ENCODE results near the gene SCGB1D1.

DNA sequence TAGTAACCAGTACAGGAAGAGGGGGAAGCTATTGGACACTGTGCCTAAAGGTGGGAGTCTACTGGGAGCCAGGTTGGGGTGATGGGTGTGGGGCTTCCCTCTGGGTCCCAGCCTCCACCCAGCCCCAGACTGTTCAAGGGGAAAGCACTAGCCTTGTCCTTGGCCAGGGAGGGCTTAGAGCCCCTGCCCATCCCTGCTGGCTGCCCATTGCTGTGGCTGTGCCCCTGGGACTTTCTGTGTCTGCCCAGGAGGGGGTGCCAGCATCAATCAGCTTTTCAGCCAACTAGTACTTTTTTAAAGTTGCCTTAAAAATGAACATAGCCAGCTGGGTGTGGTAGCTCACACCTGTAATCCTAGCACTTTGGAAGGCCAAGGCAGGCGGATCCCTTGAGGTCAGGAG is 46.3 kb upstream of the SCGB1D1 start:
- TF ChIP-seq, protein P1, sequence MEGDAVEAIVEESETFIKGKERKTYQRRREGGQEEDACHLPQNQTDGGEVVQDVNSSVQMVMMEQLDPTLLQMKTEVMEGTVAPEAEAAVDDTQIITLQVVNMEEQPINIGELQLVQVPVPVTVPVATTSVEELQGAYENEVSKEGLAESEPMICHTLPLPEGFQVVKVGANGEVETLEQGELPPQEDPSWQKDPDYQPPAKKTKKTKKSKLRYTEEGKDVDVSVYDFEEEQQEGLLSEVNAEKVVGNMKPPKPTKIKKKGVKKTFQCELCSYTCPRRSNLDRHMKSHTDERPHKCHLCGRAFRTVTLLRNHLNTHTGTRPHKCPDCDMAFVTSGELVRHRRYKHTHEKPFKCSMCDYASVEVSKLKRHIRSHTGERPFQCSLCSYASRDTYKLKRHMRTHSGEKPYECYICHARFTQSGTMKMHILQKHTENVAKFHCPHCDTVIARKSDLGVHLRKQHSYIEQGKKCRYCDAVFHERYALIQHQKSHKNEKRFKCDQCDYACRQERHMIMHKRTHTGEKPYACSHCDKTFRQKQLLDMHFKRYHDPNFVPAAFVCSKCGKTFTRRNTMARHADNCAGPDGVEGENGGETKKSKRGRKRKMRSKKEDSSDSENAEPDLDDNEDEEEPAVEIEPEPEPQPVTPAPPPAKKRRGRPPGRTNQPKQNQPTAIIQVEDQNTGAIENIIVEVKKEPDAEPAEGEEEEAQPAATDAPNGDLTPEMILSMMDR (IDR thresholded peaks at IDR 0.05; ENCODE audit: low read length), result 0 out of 2 replicates have a peak, but pooled peaks have one; percentile 13
- no peak for TF ChIP-seq EZH2 (IDR thresholded peaks at IDR 0.05; ENCODE audit: borderline replicate concordance, low read length)

Measured in OCI-LY1 (cell line).